ENCODE measurements around the gene DENND11.

The DENND11 gene

GRCh38 chr7:141737118-141737835 lies 35.3 kb upstream of the DENND11 start:
- no peak for TF ChIP-seq CTCF (IDR thresholded peaks at IDR 0.05; ENCODE audit: low read depth, low read length)
- no peak for DNase-seq (ENCODE audit: extremely low read depth, low read depth)

GRCh38 chr7:141731476-141732149 lies 29.6 kb upstream of the DENND11 start:
- no peak for TF ChIP-seq CTCF (IDR thresholded peaks at IDR 0.05; ENCODE audit: low read depth, low read length)

DNA sequence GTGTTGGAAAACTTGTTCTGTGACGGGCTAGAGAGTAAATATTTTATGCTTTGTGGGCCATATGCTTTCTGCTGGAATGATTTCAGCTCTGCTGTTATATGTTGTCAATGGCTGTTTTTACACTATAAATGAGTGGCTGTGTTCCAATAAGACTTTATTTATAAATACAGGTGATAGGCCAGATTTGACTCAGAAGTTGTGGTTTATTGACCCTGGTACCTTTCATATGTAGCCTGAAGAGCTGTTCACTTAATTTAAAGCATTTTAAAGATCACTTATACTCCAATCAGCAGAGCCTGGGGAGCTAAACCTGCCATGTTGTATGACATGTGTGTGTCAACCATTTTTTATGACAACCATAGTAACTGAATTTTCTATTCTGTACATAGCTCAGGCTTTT lies 27.1 kb upstream of the DENND11 start:
- DNase-seq (ENCODE audit: extremely low read depth, low read depth) = no peak
- TF ChIP-seq CTCF (IDR thresholded peaks at IDR 0.05; ENCODE audit: low read depth, low read length) = no peak

More at GRCh38 chr7:141731476-141732149, 29.6 kb upstream of the DENND11 start:
- DNase-seq (ENCODE audit: extremely low read depth, low read depth) = no peak

DNA sequence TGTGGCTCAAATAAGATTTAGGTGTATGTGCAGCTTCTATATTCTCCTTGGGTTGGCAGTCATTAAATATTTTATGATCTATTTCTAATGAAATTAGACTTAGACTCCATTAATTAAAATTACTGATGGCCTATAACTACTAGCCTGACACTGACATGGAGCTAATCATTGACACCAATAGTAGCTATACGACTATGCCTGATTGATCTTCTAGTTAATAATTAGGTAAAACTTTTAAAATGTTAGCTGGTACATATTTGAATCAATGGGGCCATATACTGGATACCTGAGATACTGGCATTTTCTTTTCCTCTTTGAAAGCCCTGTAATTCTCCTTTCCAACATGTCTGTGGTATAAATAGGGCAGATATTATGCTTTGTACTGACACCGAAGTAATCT lies 20.6 kb upstream of the DENND11 start:
- no peak for TF ChIP-seq CTCF (IDR thresholded peaks at IDR 0.05; ENCODE audit: low read depth, low read length)
- no peak for DNase-seq (ENCODE audit: extremely low read depth, low read depth)

DNA sequence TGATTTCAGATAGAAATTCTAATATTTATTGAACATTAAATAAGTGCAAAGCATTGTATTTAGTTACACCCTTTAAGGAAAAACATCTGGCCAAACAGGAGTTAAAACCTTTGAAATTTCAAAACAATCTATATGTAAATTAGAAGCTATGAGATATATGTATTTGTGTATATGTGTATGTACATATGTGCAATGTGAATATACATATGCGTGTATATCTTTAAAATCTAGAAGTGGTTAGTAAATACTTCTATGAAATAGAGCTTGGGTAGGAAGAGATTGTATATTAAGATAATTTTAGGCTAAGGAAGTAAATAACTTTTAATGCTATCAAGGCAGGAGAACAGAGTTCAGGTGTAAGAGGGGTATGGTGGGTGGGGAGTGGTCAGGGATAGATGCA lies 15.5 kb upstream of the DENND11 start:
- DNase-seq (ENCODE audit: extremely low read depth, low read depth) = no peak
- TF ChIP-seq CTCF (IDR thresholded peaks at IDR 0.05; ENCODE audit: low read depth, low read length) = no peak

GRCh38 chr7:141715794-141716689 lies 14.1 kb upstream of the DENND11 start:
- no peak for DNase-seq (ENCODE audit: extremely low read depth, low read depth)
- no peak for TF ChIP-seq CTCF (IDR thresholded peaks at IDR 0.05; ENCODE audit: low read depth, low read length)

Measured in AG09319 (cell line).